ENCODE measurements around the gene ZEB1.

DNA sequence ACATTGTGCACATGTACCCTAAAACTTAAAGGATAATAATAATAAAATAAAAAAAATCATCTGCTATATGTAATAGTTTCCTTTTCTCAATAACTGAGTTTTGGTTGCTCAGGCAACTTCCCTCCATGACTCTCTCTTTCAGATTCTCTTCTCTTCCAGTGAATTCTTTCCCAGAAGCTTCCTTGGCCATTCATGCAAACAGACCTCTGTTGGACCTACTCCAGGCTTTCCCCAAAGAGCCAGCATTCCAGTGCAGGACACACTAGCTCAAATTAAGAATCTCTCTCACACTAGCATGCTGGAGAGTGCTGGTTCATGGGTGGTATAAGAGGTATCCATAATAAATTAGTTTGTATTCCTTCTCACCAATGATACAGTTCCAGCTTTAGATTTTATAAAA is 31.0 kb upstream of the ZEB1 start:
- TF ChIP-seq, protein P1, sequence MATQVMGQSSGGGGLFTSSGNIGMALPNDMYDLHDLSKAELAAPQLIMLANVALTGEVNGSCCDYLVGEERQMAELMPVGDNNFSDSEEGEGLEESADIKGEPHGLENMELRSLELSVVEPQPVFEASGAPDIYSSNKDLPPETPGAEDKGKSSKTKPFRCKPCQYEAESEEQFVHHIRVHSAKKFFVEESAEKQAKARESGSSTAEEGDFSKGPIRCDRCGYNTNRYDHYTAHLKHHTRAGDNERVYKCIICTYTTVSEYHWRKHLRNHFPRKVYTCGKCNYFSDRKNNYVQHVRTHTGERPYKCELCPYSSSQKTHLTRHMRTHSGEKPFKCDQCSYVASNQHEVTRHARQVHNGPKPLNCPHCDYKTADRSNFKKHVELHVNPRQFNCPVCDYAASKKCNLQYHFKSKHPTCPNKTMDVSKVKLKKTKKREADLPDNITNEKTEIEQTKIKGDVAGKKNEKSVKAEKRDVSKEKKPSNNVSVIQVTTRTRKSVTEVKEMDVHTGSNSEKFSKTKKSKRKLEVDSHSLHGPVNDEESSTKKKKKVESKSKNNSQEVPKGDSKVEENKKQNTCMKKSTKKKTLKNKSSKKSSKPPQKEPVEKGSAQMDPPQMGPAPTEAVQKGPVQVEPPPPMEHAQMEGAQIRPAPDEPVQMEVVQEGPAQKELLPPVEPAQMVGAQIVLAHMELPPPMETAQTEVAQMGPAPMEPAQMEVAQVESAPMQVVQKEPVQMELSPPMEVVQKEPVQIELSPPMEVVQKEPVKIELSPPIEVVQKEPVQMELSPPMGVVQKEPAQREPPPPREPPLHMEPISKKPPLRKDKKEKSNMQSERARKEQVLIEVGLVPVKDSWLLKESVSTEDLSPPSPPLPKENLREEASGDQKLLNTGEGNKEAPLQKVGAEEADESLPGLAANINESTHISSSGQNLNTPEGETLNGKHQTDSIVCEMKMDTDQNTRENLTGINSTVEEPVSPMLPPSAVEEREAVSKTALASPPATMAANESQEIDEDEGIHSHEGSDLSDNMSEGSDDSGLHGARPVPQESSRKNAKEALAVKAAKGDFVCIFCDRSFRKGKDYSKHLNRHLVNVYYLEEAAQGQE (IDR thresholded peaks at IDR 0.05; ENCODE audit: insufficient read depth in 1 of 2, low read depth in 2 of 2, low read length in 1 of 2): no peak
- TF ChIP-seq, protein P2, sequence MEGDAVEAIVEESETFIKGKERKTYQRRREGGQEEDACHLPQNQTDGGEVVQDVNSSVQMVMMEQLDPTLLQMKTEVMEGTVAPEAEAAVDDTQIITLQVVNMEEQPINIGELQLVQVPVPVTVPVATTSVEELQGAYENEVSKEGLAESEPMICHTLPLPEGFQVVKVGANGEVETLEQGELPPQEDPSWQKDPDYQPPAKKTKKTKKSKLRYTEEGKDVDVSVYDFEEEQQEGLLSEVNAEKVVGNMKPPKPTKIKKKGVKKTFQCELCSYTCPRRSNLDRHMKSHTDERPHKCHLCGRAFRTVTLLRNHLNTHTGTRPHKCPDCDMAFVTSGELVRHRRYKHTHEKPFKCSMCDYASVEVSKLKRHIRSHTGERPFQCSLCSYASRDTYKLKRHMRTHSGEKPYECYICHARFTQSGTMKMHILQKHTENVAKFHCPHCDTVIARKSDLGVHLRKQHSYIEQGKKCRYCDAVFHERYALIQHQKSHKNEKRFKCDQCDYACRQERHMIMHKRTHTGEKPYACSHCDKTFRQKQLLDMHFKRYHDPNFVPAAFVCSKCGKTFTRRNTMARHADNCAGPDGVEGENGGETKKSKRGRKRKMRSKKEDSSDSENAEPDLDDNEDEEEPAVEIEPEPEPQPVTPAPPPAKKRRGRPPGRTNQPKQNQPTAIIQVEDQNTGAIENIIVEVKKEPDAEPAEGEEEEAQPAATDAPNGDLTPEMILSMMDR (IDR thresholded peaks at IDR 0.05): no peak
- TF ChIP-seq POLR2AphosphoS5 (IDR thresholded peaks at IDR 0.05; ENCODE audit: low read depth, low read length) (no peak), SIN3A (IDR thresholded peaks at IDR 0.05; ENCODE audit: borderline replicate concordance, insufficient read depth, low read depth, low read length) (no peak), TCF7L2 (IDR thresholded peaks at IDR 0.05; ENCODE audit: low read depth, low read length) (no peak)
